ENCODE measurements around the gene TMEM141.

GRCh38 chr9:136747161-136748060 is 43.7 kb upstream of the TMEM141 start:
- TF ChIP-seq CTCF (conservative IDR thresholded peaks at IDR 0.05; ENCODE audit: low read length), result no peak
- TF ChIP-seq EZH2phosphoT487 (IDR thresholded peaks at IDR 0.05; ENCODE audit: borderline replicate concordance), result no peak
